HEK293 (cell line): ENCODE data around the gene LRIG3.

Experiments used
- CTCF ChIA-PET: fragments of 350-600 bp; formaldehyde crosslinking; extraction: SDS; loops from one replicate; lab custom pipeline; 2021; ENCODE audit warnings: antibody characterized with exemption; lab: Yijun Ruan, JAX
- POLR2A ChIA-PET: fragments of 300-600 bp; formaldehyde crosslinking; extraction: SDS; loops from one replicate; lab custom pipeline; 2020; ENCODE audit warnings: antibody characterized with exemption, inconsistent platforms; lab: Yijun Ruan, JAX
- H3K27ac ChIP-seq: fragments of 200-500 bp; sonication (Bioruptor generic); 2 replicates; pipeline ENCODE4 v1.5.1; 2014; ENCODE audit warnings: low read depth, low read length, control low read depth, inconsistent platforms; ENCODE audit errors: extremely low read depth
- H3K36me3 ChIP-seq, 2 experiments: fragments of 200-500 bp in 1 of 2; sonication (Bioruptor generic) in 1 of 2; 1 replicate in 1 of 2; 2 replicates in 1 of 2; pipeline ENCODE4 v1.5.1; 2014 to 2017; ENCODE audit warnings: inconsistent platforms in 2 of 2, low read length in 2 of 2; ENCODE audit not compliant: control insufficient read depth in 2 of 2, insufficient read depth in 1 of 2
- H3K4me1 ChIP-seq: fragments of 200-500 bp; sonication (Bioruptor generic); 2 replicates; pipeline ENCODE4 v1.5.1; 2014; ENCODE audit warnings: mild to moderate bottlenecking, low read length, inconsistent platforms; ENCODE audit not compliant: control insufficient read depth, insufficient read depth
- H3K4me3 ChIP-seq: 2 replicates; pipeline ENCODE4 v1.5.1; 2011; ENCODE audit warnings: low read depth, mild to moderate bottlenecking, control low read depth, low read length, moderate library complexity
- H3K9me3 ChIP-seq: fragments of 200-500 bp; sonication (Bioruptor generic); 2 replicates; pipeline ENCODE4 v1.5.1; 2014; ENCODE audit warnings: low read depth, low read length, inconsistent platforms; ENCODE audit not compliant: control insufficient read depth, insufficient read depth
- GFI1B ChIP-seq: fragments of 450-650 bp; formaldehyde crosslinking; IDR thresholded peaks from 2 replicates; pipeline ENCODE4 v1.5.1; 2016; ENCODE audit warnings: missing biosample characterization, missing genetic modification characterization
- GLIS1 ChIP-seq: fragments of 450-650 bp; formaldehyde crosslinking; IDR thresholded peaks from 2 replicates; pipeline ENCODE4 v1.5.1; 2016; ENCODE audit warnings: missing biosample characterization, missing genetic modification characterization
- KLF10 ChIP-seq: fragments of 450-650 bp; IDR thresholded peaks from 2 replicates; pipeline ENCODE4 v1.5.1; 2018; ENCODE audit warnings: missing biosample characterization, mild to moderate bottlenecking, missing genetic modification characterization
- KLF9 ChIP-seq: fragments of 450-650 bp; formaldehyde crosslinking; IDR thresholded peaks from 2 replicates; pipeline ENCODE4 v1.5.1; 2016; ENCODE audit warnings: missing biosample characterization, missing genetic modification characterization, low read depth
- PRDM4 ChIP-seq: fragments of 450-650 bp; formaldehyde crosslinking; IDR thresholded peaks from 2 replicates; pipeline ENCODE4 v1.5.1; 2017; ENCODE audit warnings: missing biosample characterization, missing genetic modification characterization
- ZIC2 ChIP-seq: fragments of 450-650 bp; formaldehyde crosslinking; IDR thresholded peaks from 2 replicates; pipeline ENCODE4 v1.5.1; 2016; ENCODE audit warnings: missing biosample characterization, missing genetic modification characterization
- ZNF157 ChIP-seq: fragments of 450-650 bp; formaldehyde crosslinking; IDR thresholded peaks from 2 replicates; pipeline ENCODE4 v1.5.1; 2016; ENCODE audit warnings: missing biosample characterization, missing genetic modification characterization
- ZNF175 ChIP-seq: fragments of 450-650 bp; formaldehyde crosslinking; IDR thresholded peaks from 2 replicates; pipeline ENCODE4 v1.5.1; 2016; ENCODE audit warnings: missing biosample characterization, missing genetic modification characterization
- ZNF335 ChIP-seq: fragments of 450-650 bp; formaldehyde crosslinking; conservative IDR thresholded peaks from 2 replicates; pipeline ENCODE4 v1.5.1; 2016; ENCODE audit warnings: missing biosample characterization, missing genetic modification characterization
- ZNF548 ChIP-seq: fragments of 450-650 bp; formaldehyde crosslinking; IDR thresholded peaks from 2 replicates; pipeline ENCODE4 v1.5.1; 2016; ENCODE audit warnings: missing biosample characterization, missing genetic modification characterization
- ZNF600 ChIP-seq: fragments of 450-650 bp; formaldehyde crosslinking; IDR thresholded peaks from 2 replicates; pipeline ENCODE4 v1.5.1; 2016; ENCODE audit warnings: missing biosample characterization, missing genetic modification characterization
- ZNF623 ChIP-seq: fragments of 450-650 bp; formaldehyde crosslinking; IDR thresholded peaks from 2 replicates; pipeline ENCODE4 v1.5.1; 2016; ENCODE audit warnings: missing biosample characterization, missing genetic modification characterization
- ZNF624 ChIP-seq: fragments of 450-650 bp; formaldehyde crosslinking; IDR thresholded peaks from 2 replicates; pipeline ENCODE4 v1.5.1; 2017; ENCODE audit warnings: missing biosample characterization, missing genetic modification characterization
- ZNF692 ChIP-seq: fragments of 450-650 bp; formaldehyde crosslinking; IDR thresholded peaks from 2 replicates; pipeline ENCODE4 v1.5.1; 2016; ENCODE audit warnings: missing biosample characterization, missing genetic modification characterization
- ZNF792 ChIP-seq: fragments of 450-650 bp; formaldehyde crosslinking; IDR thresholded peaks from 2 replicates; pipeline ENCODE4 v1.5.1; 2016; ENCODE audit warnings: missing biosample characterization, missing genetic modification characterization
- TF ChIP-seq, protein P1 (sequence below): fragments of 450-650 bp; formaldehyde crosslinking; IDR thresholded peaks from 2 replicates; pipeline ENCODE4; 2016; ENCODE audit warnings: missing biosample characterization, missing genetic modification characterization
- TF ChIP-seq, protein P2 (sequence below): fragments of 450-650 bp; formaldehyde crosslinking; IDR thresholded peaks from 2 replicates; pipeline ENCODE4 v1.5.1; 2016; ENCODE audit warnings: missing biosample characterization, missing genetic modification characterization
- TF ChIP-seq, protein P3 (sequence below): fragments of 450-650 bp; formaldehyde crosslinking; IDR thresholded peaks from 2 replicates; pipeline ENCODE4 v1.5.1; 2016; ENCODE audit warnings: missing biosample characterization, missing genetic modification characterization
- TF ChIP-seq, protein P4 (sequence below): fragments of 450-650 bp; formaldehyde crosslinking; IDR thresholded peaks from 2 replicates; pipeline ENCODE4 v1.5.1; 2017; ENCODE audit warnings: missing biosample characterization, missing genetic modification characterization

Gene LRIG3

GRCh38 chr12:58917699-58918468 lies 2.4 kb downstream of the LRIG3 start (continued):
- TF ChIP-seq, protein P1, sequence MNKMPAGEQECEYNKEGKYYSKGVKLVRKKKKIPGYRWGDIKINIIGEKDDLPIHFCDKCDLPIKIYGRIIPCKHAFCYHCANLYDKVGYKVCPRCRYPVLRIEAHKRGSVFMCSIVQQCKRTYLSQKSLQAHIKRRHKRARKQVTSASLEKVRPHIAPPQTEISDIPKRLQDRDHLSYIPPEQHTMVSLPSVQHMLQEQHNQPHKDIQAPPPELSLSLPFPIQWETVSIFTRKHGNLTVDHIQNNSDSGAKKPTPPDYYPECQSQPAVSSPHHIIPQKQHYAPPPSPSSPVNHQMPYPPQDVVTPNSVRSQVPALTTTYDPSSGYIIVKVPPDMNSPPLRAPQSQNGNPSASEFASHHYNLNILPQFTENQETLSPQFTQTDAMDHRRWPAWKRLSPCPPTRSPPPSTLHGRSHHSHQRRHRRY (tag by site-specific recombination), result no peak
- TF ChIP-seq ZNF157 (tag by site-specific recombination) (no peak), ZNF624 (tag by site-specific recombination) (no peak), KLF9 (tag by site-specific recombination) (peak; percentile 45; the same call in 1 of the 2 replicates)

DNA sequence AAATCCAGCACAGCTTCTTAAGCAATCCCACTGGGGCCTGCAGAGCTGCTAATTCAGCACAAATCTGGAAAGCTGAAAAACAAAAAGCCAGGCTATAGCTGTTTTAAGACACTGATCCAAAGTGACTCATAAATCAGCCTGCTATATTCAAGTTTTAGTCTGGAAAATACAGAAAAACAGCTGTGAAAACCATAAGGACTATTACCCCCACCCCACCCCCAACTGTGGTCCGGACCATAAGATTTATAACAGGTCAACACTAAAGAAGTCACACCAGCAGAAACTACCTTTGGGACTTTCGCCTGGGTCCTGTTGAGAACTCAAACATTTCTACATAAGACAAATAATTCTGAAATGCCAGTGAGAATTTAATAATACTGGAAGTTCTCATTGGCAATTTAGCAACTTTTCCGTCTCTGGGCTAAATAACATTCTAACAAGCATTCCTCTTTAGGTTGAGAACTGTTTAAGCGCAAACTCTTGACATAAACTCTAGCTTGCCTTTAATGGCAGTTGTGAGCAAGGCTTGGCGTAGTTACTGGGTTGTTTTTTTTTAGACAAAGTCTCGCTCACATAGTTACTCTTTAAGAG lies 3.3 kb downstream of the LRIG3 start:
- Histone ChIP-seq H3K27ac (peak overlapping the region; percentile 78), H3K9me3 (no peaks in the 10 kb centered on the region), H3K36me3 (peaks cover 6 to 11% of the 10 kb centered on the region in 2 experiments; a peak in 2 of 3 replicates), H3K4me3 (no peak overlapping the region), H3K4me1 (peaks cover 42% of the 10 kb centered on the region)
- ChIA-PET CTCF (interaction anchor here (0.6 to 0.8 kb wide), 3 partner anchors 198 to 381 kb away, joined by 3 read pairs; no protein-coding TSS in a partner anchor), POLR2A (interaction anchor here (0.8 kb wide), 1 partner anchor 151 kb away, joined by 3 read pairs; no protein-coding TSS in a partner anchor)
- peak; percentile 67 for TF ChIP-seq ZNF600 (tag by site-specific recombination)
- peak; percentile 91 for TF ChIP-seq PRDM4 (tag by site-specific recombination)
- TF ChIP-seq KLF10, result peak; percentile 47; the same call in 1 of the 2 replicates
- peak; percentile 58 for TF ChIP-seq GLIS1 (tag by site-specific recombination)
- no peak for TF ChIP-seq ZNF792 (tag by site-specific recombination)
- TF ChIP-seq GFI1B (tag by site-specific recombination), result peak; percentile 82
- TF ChIP-seq ZNF548 (tag by site-specific recombination), result no peak
- peak; percentile 42; the same call in 1 of the 2 replicates for TF ChIP-seq ZNF692 (tag by site-specific recombination)
- TF ChIP-seq, protein P2, sequence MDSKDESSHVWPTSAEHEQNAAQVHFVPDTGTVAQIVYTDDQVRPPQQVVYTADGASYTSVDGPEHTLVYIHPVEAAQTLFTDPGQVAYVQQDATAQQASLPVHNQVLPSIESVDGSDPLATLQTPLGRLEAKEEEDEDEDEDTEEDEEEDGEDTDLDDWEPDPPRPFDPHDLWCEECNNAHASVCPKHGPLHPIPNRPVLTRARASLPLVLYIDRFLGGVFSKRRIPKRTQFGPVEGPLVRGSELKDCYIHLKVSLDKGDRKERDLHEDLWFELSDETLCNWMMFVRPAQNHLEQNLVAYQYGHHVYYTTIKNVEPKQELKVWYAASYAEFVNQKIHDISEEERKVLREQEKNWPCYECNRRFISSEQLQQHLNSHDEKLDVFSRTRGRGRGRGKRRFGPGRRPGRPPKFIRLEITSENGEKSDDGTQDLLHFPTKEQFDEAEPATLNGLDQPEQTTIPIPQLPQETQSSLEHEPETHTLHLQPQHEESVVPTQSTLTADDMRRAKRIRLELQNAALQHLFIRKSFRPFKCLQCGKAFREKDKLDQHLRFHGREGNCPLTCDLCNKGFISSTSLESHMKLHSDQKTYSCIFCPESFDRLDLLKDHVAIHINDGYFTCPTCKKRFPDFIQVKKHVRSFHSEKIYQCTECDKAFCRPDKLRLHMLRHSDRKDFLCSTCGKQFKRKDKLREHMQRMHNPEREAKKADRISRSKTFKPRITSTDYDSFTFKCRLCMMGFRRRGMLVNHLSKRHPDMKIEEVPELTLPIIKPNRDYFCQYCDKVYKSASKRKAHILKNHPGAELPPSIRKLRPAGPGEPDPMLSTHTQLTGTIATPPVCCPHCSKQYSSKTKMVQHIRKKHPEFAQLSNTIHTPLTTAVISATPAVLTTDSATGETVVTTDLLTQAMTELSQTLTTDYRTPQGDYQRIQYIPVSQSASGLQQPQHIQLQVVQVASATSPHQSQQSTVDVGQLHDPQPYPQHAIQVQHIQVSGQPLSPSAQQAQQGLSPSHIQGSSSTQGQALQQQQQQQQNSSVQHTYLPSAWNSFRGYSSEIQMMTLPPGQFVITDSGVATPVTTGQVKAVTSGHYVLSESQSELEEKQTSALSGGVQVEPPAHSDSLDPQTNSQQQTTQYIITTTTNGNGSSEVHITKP (tag by site-specific recombination), result peak; percentile 67
- TF ChIP-seq ZNF335 (tag by site-specific recombination), result peak; percentile 71
- peak; percentile 64 for TF ChIP-seq ZIC2
- no peak for TF ChIP-seq ZNF175 (tag by site-specific recombination)
- TF ChIP-seq, protein P3, sequence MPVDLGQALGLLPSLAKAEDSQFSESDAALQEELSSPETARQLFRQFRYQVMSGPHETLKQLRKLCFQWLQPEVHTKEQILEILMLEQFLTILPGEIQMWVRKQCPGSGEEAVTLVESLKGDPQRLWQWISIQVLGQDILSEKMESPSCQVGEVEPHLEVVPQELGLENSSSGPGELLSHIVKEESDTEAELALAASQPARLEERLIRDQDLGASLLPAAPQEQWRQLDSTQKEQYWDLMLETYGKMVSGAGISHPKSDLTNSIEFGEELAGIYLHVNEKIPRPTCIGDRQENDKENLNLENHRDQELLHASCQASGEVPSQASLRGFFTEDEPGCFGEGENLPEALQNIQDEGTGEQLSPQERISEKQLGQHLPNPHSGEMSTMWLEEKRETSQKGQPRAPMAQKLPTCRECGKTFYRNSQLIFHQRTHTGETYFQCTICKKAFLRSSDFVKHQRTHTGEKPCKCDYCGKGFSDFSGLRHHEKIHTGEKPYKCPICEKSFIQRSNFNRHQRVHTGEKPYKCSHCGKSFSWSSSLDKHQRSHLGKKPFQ (tag by site-specific recombination), result peak; percentile 73
- no peak for TF ChIP-seq ZNF623 (tag by site-specific recombination)
- TF ChIP-seq, protein P4, sequence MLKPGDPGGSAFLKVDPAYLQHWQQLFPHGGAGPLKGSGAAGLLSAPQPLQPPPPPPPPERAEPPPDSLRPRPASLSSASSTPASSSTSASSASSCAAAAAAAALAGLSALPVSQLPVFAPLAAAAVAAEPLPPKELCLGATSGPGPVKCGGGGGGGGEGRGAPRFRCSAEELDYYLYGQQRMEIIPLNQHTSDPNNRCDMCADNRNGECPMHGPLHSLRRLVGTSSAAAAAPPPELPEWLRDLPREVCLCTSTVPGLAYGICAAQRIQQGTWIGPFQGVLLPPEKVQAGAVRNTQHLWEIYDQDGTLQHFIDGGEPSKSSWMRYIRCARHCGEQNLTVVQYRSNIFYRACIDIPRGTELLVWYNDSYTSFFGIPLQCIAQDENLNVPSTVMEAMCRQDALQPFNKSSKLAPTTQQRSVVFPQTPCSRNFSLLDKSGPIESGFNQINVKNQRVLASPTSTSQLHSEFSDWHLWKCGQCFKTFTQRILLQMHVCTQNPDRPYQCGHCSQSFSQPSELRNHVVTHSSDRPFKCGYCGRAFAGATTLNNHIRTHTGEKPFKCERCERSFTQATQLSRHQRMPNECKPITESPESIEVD, result peak; percentile 90
